ENCODE results near the gene NDUFA8. TPM values are rescaled to one million over a fixed set of nuclear protein-coding genes. Genes with fewer than 3 reads are reported as not detected.

NDUFA8 gene
- total and polyA plus RNA-seq, 9 of the 15 experiments (the other 6 are each of a cell fraction or from before 2014, with no cell fraction given), result 105 to 212 (median 133) TPM

DNA sequence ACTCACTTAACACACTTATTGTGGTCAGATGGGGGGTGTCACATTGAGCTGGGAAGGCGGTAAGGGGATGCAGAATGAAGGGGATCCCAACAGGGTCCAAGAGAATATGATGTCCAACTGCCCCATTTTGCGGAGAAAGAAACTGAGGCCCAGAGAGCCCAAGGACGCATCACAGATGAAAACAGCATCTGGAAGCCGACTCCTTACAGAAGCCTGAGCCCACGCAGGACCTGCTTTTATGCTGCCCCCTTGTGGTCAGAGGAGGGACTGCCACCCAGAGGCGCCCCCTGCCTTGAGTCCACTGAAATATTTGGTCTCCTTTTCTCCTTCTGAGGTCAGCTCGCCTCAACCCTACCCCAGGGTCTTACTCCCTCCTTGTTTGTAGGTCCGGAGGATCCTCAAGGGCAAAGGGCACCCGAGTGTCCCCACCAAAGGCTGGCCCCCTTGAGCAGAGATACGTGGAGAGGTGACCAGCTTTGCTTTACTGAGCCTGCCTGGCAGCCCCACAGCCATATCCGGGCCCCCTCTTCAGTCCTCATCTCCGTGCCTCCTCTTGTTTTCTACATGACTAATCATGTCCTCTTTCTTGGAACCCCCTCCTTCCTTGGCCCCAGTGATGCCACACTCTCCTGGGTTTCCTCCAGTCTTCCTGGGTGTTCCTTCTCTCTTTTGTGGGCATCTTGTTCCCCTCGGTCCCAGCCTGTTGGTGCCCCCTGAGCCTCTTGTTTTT lies 36.5 kb downstream of the NDUFA8 start (continued):
- TF ChIP-seq, protein P1, sequence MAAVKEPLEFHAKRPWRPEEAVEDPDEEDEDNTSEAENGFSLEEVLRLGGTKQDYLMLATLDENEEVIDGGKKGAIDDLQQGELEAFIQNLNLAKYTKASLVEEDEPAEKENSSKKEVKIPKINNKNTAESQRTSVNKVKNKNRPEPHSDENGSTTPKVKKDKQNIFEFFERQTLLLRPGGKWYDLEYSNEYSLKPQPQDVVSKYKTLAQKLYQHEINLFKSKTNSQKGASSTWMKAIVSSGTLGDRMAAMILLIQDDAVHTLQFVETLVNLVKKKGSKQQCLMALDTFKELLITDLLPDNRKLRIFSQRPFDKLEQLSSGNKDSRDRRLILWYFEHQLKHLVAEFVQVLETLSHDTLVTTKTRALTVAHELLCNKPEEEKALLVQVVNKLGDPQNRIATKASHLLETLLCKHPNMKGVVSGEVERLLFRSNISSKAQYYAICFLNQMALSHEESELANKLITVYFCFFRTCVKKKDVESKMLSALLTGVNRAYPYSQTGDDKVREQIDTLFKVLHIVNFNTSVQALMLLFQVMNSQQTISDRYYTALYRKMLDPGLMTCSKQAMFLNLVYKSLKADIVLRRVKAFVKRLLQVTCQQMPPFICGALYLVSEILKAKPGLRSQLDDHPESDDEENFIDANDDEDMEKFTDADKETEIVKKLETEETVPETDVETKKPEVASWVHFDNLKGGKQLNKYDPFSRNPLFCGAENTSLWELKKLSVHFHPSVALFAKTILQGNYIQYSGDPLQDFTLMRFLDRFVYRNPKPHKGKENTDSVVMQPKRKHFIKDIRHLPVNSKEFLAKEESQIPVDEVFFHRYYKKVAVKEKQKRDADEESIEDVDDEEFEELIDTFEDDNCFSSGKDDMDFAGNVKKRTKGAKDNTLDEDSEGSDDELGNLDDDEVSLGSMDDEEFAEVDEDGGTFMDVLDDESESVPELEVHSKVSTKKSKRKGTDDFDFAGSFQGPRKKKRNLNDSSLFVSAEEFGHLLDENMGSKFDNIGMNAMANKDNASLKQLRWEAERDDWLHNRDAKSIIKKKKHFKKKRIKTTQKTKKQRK (IDR thresholded peaks at IDR 0.05; ENCODE audit: borderline replicate concordance, low read depth, low read length), result no peak
- TF ChIP-seq ZSCAN29 (IDR thresholded peaks at IDR 0.05) (no peak), JUND (IDR thresholded peaks at IDR 0.05; ENCODE audit: borderline replicate concordance, low read depth, low read length) (peak; percentile 43; the same call in 1 of the 2 replicates), JUND (tag; IDR thresholded peaks at IDR 0.05; ENCODE audit: borderline replicate concordance, low read depth, low read length) (no peak), TAF15 (IDR thresholded peaks at IDR 0.05; ENCODE audit: low read depth, low read length) (no peak), NCOA1 (IDR thresholded peaks at IDR 0.05; ENCODE audit: low read depth) (no peak), ZBTB17 (CRISPR knock-in tag; IDR thresholded peaks at IDR 0.05) (no peak), MYBL2 (IDR thresholded peaks at IDR 0.05; ENCODE audit: low read depth) (no peak), MYBL2 (CRISPR knock-in tag; IDR thresholded peaks at IDR 0.05; ENCODE audit: borderline replicate concordance) (no peak), ZNF175 (CRISPR knock-in tag; IDR thresholded peaks at IDR 0.05; ENCODE audit: low read depth) (no peak), MAFK (IDR thresholded peaks at IDR 0.05; ENCODE audit: low read length) (0 out of 2 replicates have a peak, but pooled peaks have one; percentile 8), CBX5 (IDR thresholded peaks at IDR 0.05; ENCODE audit: borderline replicate concordance, low read depth) (no peak), PURB (CRISPR knock-in tag; IDR thresholded peaks at IDR 0.05; ENCODE audit: low read depth) (no peak), ZNF695 (CRISPR knock-in tag; IDR thresholded peaks at IDR 0.05) (no peak), SMARCB1 (IDR thresholded peaks at IDR 0.05; ENCODE audit: insufficient read length, low read depth) (no peak)
- TF ChIP-seq, protein P2, sequence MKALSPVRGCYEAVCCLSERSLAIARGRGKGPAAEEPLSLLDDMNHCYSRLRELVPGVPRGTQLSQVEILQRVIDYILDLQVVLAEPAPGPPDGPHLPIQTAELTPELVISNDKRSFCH (CRISPR knock-in tag; IDR thresholded peaks at IDR 0.05), result no peak
- TF ChIP-seq, protein P2 (tag; IDR thresholded peaks at IDR 0.05), result no peak
- TF ChIP-seq, protein P3, sequence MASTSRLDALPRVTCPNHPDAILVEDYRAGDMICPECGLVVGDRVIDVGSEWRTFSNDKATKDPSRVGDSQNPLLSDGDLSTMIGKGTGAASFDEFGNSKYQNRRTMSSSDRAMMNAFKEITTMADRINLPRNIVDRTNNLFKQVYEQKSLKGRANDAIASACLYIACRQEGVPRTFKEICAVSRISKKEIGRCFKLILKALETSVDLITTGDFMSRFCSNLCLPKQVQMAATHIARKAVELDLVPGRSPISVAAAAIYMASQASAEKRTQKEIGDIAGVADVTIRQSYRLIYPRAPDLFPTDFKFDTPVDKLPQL (IDR thresholded peaks at IDR 0.05; ENCODE audit: extremely low read depth, insufficient read length), result no peak
- TF ChIP-seq, protein P4, sequence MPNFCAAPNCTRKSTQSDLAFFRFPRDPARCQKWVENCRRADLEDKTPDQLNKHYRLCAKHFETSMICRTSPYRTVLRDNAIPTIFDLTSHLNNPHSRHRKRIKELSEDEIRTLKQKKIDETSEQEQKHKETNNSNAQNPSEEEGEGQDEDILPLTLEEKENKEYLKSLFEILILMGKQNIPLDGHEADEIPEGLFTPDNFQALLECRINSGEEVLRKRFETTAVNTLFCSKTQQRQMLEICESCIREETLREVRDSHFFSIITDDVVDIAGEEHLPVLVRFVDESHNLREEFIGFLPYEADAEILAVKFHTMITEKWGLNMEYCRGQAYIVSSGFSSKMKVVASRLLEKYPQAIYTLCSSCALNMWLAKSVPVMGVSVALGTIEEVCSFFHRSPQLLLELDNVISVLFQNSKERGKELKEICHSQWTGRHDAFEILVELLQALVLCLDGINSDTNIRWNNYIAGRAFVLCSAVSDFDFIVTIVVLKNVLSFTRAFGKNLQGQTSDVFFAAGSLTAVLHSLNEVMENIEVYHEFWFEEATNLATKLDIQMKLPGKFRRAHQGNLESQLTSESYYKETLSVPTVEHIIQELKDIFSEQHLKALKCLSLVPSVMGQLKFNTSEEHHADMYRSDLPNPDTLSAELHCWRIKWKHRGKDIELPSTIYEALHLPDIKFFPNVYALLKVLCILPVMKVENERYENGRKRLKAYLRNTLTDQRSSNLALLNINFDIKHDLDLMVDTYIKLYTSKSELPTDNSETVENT (CRISPR knock-in tag; IDR thresholded peaks at IDR 0.05), result no peak
- TF ChIP-seq, protein P5, sequence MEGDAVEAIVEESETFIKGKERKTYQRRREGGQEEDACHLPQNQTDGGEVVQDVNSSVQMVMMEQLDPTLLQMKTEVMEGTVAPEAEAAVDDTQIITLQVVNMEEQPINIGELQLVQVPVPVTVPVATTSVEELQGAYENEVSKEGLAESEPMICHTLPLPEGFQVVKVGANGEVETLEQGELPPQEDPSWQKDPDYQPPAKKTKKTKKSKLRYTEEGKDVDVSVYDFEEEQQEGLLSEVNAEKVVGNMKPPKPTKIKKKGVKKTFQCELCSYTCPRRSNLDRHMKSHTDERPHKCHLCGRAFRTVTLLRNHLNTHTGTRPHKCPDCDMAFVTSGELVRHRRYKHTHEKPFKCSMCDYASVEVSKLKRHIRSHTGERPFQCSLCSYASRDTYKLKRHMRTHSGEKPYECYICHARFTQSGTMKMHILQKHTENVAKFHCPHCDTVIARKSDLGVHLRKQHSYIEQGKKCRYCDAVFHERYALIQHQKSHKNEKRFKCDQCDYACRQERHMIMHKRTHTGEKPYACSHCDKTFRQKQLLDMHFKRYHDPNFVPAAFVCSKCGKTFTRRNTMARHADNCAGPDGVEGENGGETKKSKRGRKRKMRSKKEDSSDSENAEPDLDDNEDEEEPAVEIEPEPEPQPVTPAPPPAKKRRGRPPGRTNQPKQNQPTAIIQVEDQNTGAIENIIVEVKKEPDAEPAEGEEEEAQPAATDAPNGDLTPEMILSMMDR (IDR thresholded peaks at IDR 0.05 in 2 of 3, conservative IDR thresholded peaks at IDR 0.05 in 1 of 3; ENCODE audit: insufficient read depth in 2 of 3, low read depth in 1 of 3, low read length in 3 of 3), result peak; percentile 99 to 100 (median 100)

Measured in K562 (cell line).